GM23248 (cell line): ENCODE measurements around the gene CYP11A1. TPM values are rescaled to one million over a fixed set of nuclear protein-coding genes. Genes with fewer than 3 reads are reported as not detected.

ENCODE experiments used
- DNase-seq: peaks from one replicate; pipeline ENCODE4 v3.0.0-alpha.2; 2015
- H2AFZ ChIP-seq: fragments of 200-600 bp; sonication (generic); 2 replicates; pipeline ENCODE4 v1.6.1; 2016; ENCODE audit warnings: antibody characterized with exemption
- H3F3A ChIP-seq: fragments of 200-600 bp; sonication (generic); 2 replicates; pipeline ENCODE4 v1.6.1; 2016; ENCODE audit warnings: mild to moderate bottlenecking, antibody characterized with exemption, mixed run types; ENCODE audit not compliant: insufficient read depth
- H3K27ac ChIP-seq: fragments of 200-600 bp; sonication (generic); 2 replicates; pipeline ENCODE4 v1.5.1; 2016; ENCODE audit warnings: mild to moderate bottlenecking
- H3K27me3 ChIP-seq: fragments of 200-600 bp; sonication (generic); replicated peaks from 2 replicates; pipeline ENCODE4 v1.6.1; 2016; ENCODE audit warnings: mild to moderate bottlenecking; ENCODE audit not compliant: insufficient read depth
- H3K36me3 ChIP-seq: fragments of 200-600 bp; sonication (generic); 2 replicates; pipeline ENCODE4 v1.6.1; 2016; ENCODE audit warnings: low read depth, mild to moderate bottlenecking
- H3K4me1 ChIP-seq: fragments of 200-600 bp; sonication (generic); 2 replicates; pipeline ENCODE4 v1.6.1; 2016; ENCODE audit warnings: mild to moderate bottlenecking; ENCODE audit not compliant: insufficient read depth
- H3K4me2 ChIP-seq: fragments of 200-600 bp; sonication (generic); one replicate; pipeline ENCODE4 v1.6.1; 2016; ENCODE audit warnings: mild to moderate bottlenecking; ENCODE audit not compliant: unreplicated experiment
- H3K4me3 ChIP-seq: fragments of 200-600 bp; sonication (generic); 2 replicates; pipeline ENCODE4 v1.5.1; 2016; ENCODE audit warnings: mild to moderate bottlenecking
- H3K79me2 ChIP-seq: fragments of 200-600 bp; sonication (generic); 2 replicates; pipeline ENCODE4 v1.6.1; 2016; ENCODE audit warnings: mild to moderate bottlenecking; ENCODE audit not compliant: insufficient read depth
- H3K9ac ChIP-seq: fragments of 200-600 bp; sonication (generic); 2 replicates; pipeline ENCODE4 v1.6.1; 2016; ENCODE audit warnings: mild to moderate bottlenecking
- H3K9me2 ChIP-seq: fragments of 200-600 bp; sonication (generic); 2 replicates; pipeline ENCODE4 v1.6.1; 2016; ENCODE audit warnings: mixed run types, mild to moderate bottlenecking, moderate library complexity; ENCODE audit not compliant: insufficient read depth
- H3K9me3 ChIP-seq: fragments of 200-600 bp; sonication (generic); one replicate; pipeline ENCODE4 v1.6.1; 2017; ENCODE audit warnings: low read depth
- H4K20me1 ChIP-seq: fragments of 200-600 bp; sonication (generic); 2 replicates; pipeline ENCODE4 v1.6.0; 2016; ENCODE audit not compliant: insufficient read depth
- EZH2 ChIP-seq: fragments of 200-600 bp; sonication (generic); IDR thresholded peaks from 2 replicates; pipeline ENCODE4 v1.6.1; 2018; ENCODE audit warnings: antibody characterized with exemption, mild to moderate bottlenecking; ENCODE audit not compliant: insufficient read depth, poor library complexity, severe bottlenecking
- EZH2phosphoT487 ChIP-seq: fragments of 200-600 bp; sonication (generic); IDR thresholded peaks from 2 replicates; pipeline ENCODE4 v1.6.1; 2018; ENCODE audit warnings: antibody characterized with exemption, moderate library complexity, mild to moderate bottlenecking, low read depth; ENCODE audit not compliant: insufficient read depth
- WGBS, 2 experiments: methylation state at CpG; one replicate each; pipeline ENCODE4 v1.1.6; 2015 to 2017; ENCODE audit warnings: low lambda C conversion rate in 2 of 2, low coverage in 1 of 2; ENCODE audit errors: missing lambda C conversion rate in 2 of 2; 5-methylcytosine and 5-hydroxymethylcytosine counted together
- in situ Hi-C: fragments of 300-500 bp; cut with MboI; formaldehyde crosslinking; loops from 2 replicates; pipeline ENCODE4 v1.15.0; 2020
- polyA plus RNA-seq: library from polyadenylated mRNA; unstranded; fragments of >200 nt; fragmentation: Nextera tagmentation; extraction: Ambion mirVana; gene quantifications from 2 replicates; pipeline ENCODE4 v1.2.1, GENCODE V29; 2016
- total RNA-seq: library from RNA; depleted of rRNA; stranded (reverse); fragments of >200 nt; shearing (Covaris generic); gene quantifications from 2 replicates; pipeline ENCODE4 v1.2.3, GENCODE V29; 2014

Gene CYP11A1
- total and polyA plus RNA-seq, 2 experiments from 2014 or later, result 0.32 to 1.2 TPM

- Histone ChIP-seq H3K9me3 (no peaks in the 10 kb centered on the region), H3K9ac (no peak overlapping the region), H3K4me3 (no peak overlapping the region), H3K9me2 (no peaks in the 10 kb centered on the region), H3K79me2 (no peaks in the 10 kb centered on the region), H3F3A (no peaks in the 10 kb centered on the region), H3K27ac (no peak overlapping the region), H3K36me3 (no peaks in the 10 kb centered on the region), H3K27me3 (no peaks in the 10 kb centered on the region), H3K4me2 (peak overlapping the region; percentile 49), H3K4me1 (peaks cover 13% of the 10 kb centered on the region), H2AFZ (no peak overlapping the region), H4K20me1 (no peaks in the 10 kb centered on the region)
- in situ Hi-C loops, result no loop called here
- DNase-seq, result peak; percentile 49
- no peak for TF ChIP-seq EZH2
- no peak for TF ChIP-seq EZH2phosphoT487
- WGBS, 2 experiments, result 6 to 8% methylated on average over 4 of the region's 4 CpGs
Observed at GRCh38 chr15:74340150-74340549, 27.3 kb downstream of the CYP11A1 start.

- Histone ChIP-seq H3K4me2 (no peak overlapping the region), H3K9me3 (no peaks in the 10 kb centered on the region), H3K9ac (no peak overlapping the region), H3K4me3 (no peak overlapping the region), H2AFZ (no peak overlapping the region), H3K79me2 (no peaks in the 10 kb centered on the region), H3K36me3 (no peaks in the 10 kb centered on the region), H3K4me1 (peaks cover 13% of the 10 kb centered on the region), H4K20me1 (no peaks in the 10 kb centered on the region), H3F3A (no peaks in the 10 kb centered on the region), H3K27me3 (no peaks in the 10 kb centered on the region), H3K27ac (no peak overlapping the region), H3K9me2 (no peaks in the 10 kb centered on the region)
- in situ Hi-C loops, result no loop called here
- DNase-seq, result no peak
- no peak for TF ChIP-seq EZH2
- WGBS, 2 experiments, result 95 to 96% methylated on average over 9 of the region's 9 CpGs
Observed at GRCh38 chr15:74339371-74339770, 28.1 kb downstream of the CYP11A1 start.

GRCh38 chr15:74338676-74339075, 28.8 kb downstream of the CYP11A1 start:
- WGBS, 2 experiments, result 98 to 99% methylated on average over 5 of the region's 5 CpGs
- no peaks in the 10 kb centered on the region for H3K79me2 ChIP-seq
- in situ Hi-C loops, result no loop called here
- no peak overlapping the region for H3K4me2 ChIP-seq
- TF ChIP-seq EZH2phosphoT487, result no peak
- TF ChIP-seq EZH2, result no peak
- no peak overlapping the region for H3K27ac ChIP-seq
- no peaks in the 10 kb centered on the region for H3K27me3 ChIP-seq
- no peaks in the 10 kb centered on the region for H3K9me2 ChIP-seq
- DNase-seq, result no peak
- no peaks in the 10 kb centered on the region for H3F3A ChIP-seq
- H3K9me3 ChIP-seq, result no peaks in the 10 kb centered on the region
- H2AFZ ChIP-seq, result no peak overlapping the region
- no peak overlapping the region for H3K4me3 ChIP-seq
- no peak overlapping the region for H3K9ac ChIP-seq
- no peaks in the 10 kb centered on the region for H3K36me3 ChIP-seq
- no peaks in the 10 kb centered on the region for H4K20me1 ChIP-seq
- peaks cover 13% of the 10 kb centered on the region for H3K4me1 ChIP-seq

- Histone ChIP-seq H3K9me3 (no peaks in the 10 kb centered on the region), H3F3A (no peaks in the 10 kb centered on the region), H4K20me1 (no peaks in the 10 kb centered on the region), H3K9me2 (no peaks in the 10 kb centered on the region), H3K9ac (no peak overlapping the region), H2AFZ (no peak overlapping the region), H3K27ac (no peak overlapping the region), H3K36me3 (no peaks in the 10 kb centered on the region), H3K79me2 (no peaks in the 10 kb centered on the region), H3K27me3 (no peaks in the 10 kb centered on the region), H3K4me3 (no peak overlapping the region), H3K4me2 (no peak overlapping the region), H3K4me1 (peaks cover 13% of the 10 kb centered on the region)
- TF ChIP-seq EZH2 (no peak), EZH2phosphoT487 (no peak)
- in situ Hi-C loops, result no loop called here
- 71 to 75% methylated on average over 4 of the region's 4 CpGs for WGBS, 2 experiments
- no peak for DNase-seq
Observed at GRCh38 chr15:74337607-74338211, 29.7 kb downstream of the CYP11A1 start.

- no peaks in the 10 kb centered on the region for H3K36me3 ChIP-seq
- H3K9me3 ChIP-seq, result no peaks in the 10 kb centered on the region
- H3K4me2 ChIP-seq, result no peak overlapping the region
- no peak overlapping the region for H3K9ac ChIP-seq
- WGBS, 2 experiments, result 83 to 93% methylated on average over 5 of the region's 5 CpGs
- H3K9me2 ChIP-seq, result no peaks in the 10 kb centered on the region
- H2AFZ ChIP-seq, result no peak overlapping the region
- DNase-seq, result no peak
- no peaks in the 10 kb centered on the region for H3F3A ChIP-seq
- peaks cover 13% of the 10 kb centered on the region for H3K4me1 ChIP-seq
- TF ChIP-seq EZH2phosphoT487 (no peak), EZH2 (no peak)
- no peaks in the 10 kb centered on the region for H4K20me1 ChIP-seq
- no peak overlapping the region for H3K27ac ChIP-seq
- no peaks in the 10 kb centered on the region for H3K27me3 ChIP-seq
- in situ Hi-C loops, result no loop called here
- no peaks in the 10 kb centered on the region for H3K79me2 ChIP-seq
- H3K4me3 ChIP-seq, result no peak overlapping the region
Observed at GRCh38 chr15:74337146-74337545, 30.3 kb downstream of the CYP11A1 start.
